IMR-90 (cell line): ENCODE results near the gene HINT2.

Experiments used
- BHLHE40 ChIP-seq: fragments of 150-350 bp; IDR thresholded peaks from 2 replicates; pipeline ENCODE4 v1.6.1; 2016; ENCODE audit warnings: mild to moderate bottlenecking, low read depth, low read length
- CEBPB ChIP-seq: IDR thresholded peaks from 2 replicates; pipeline ENCODE4 v1.6.1; 2012; ENCODE audit warnings: low read depth, low read length, improper control_type of control experiment
- CHD1 ChIP-seq: IDR thresholded peaks from 2 replicates; pipeline ENCODE4 v1.6.1; 2012; ENCODE audit warnings: low read depth, low read length, improper control_type of control experiment
- CTCF ChIP-seq: conservative IDR thresholded peaks from 2 replicates; pipeline ENCODE4 v1.5.1; 2012; ENCODE audit warnings: mild to moderate bottlenecking, low read depth, low read length, improper control_type of control experiment
- ELK1 ChIP-seq: fragments of 150-350 bp; IDR thresholded peaks from 2 replicates; pipeline ENCODE4 v1.6.1; 2016; ENCODE audit warnings: low read depth, mild to moderate bottlenecking, low read length, moderate library complexity, borderline replicate concordance
- MAFK ChIP-seq: IDR thresholded peaks from 2 replicates; pipeline ENCODE4 v1.6.1; 2012; ENCODE audit warnings: low read depth, low read length, improper control_type of control experiment
- POLR2A ChIP-seq: IDR thresholded peaks from 2 replicates; pipeline ENCODE4 v1.6.1; 2012; ENCODE audit warnings: mild to moderate bottlenecking, low read depth, low read length
- RAD21 ChIP-seq: IDR thresholded peaks from 2 replicates; pipeline ENCODE4 v1.6.1; 2012; ENCODE audit warnings: low read length, improper control_type of control experiment
- RCOR1 ChIP-seq: IDR thresholded peaks from 2 replicates; pipeline ENCODE4 v1.6.1; 2012; ENCODE audit warnings: mild to moderate bottlenecking, low read length, improper control_type of control experiment; ENCODE audit not compliant: insufficient replicate concordance
- RFX5 ChIP-seq: IDR thresholded peaks from 2 replicates; pipeline ENCODE4 v1.8.0; 2012; ENCODE audit warnings: low read depth, mild to moderate bottlenecking, low read length, moderate library complexity
- USF2 ChIP-seq: fragments of 150-350 bp; IDR thresholded peaks from 2 replicates; pipeline ENCODE4 v1.6.1; 2017; ENCODE audit warnings: mild to moderate bottlenecking, antibody characterized with exemption, low read length, low read depth

GRCh38 chr9:35793461-35793860 lies 21.4 kb downstream of the HINT2 start:
- TF ChIP-seq CTCF (no peak), USF2 (no peak), POLR2A (no peak), CHD1 (no peak), CEBPB (no peak), MAFK (no peak), RCOR1 (no peak), RAD21 (no peak), ELK1 (no peak), BHLHE40 (no peak), RFX5 (no peak)
